K562 (cell line): Measurements from ENCODE around the gene NKIRAS2. TPM values are rescaled to one million over a fixed set of nuclear protein-coding genes. Genes with fewer than 3 reads are reported as not detected.

Experiments used
- ATAC-seq: fragments of 200-7000 bp; cut with Tn5 transposase; 3 replicates; pipeline ENCODE4 v1.9.1; 2020; ENCODE audit warnings: moderate library complexity
- BruUV-seq: library from RNA; stranded (reverse); fragments of 400-500 nt; replicated peaks from 2 replicates; lab custom pipeline; 2021; lab: Mats Ljungman, UMichigan
- CTCF ChIA-PET: fragments of 300-600 bp; formaldehyde crosslinking; extraction: SDS; loops from one replicate; lab custom pipeline; 2021; ENCODE audit warnings: low intra/inter-chr PET ratio; lab: Yijun Ruan, JAX
- POLR2A ChIA-PET: fragments of 300-600, 350-650 bp; sonication (Branson Sonifier 250); formaldehyde crosslinking; extraction: SDS; loops from one replicate; lab custom pipeline; 2021; ENCODE audit warnings: antibody characterized with exemption, inconsistent platforms; lab: Yijun Ruan, JAX
- DNase-seq, 4 experiments: peaks; one replicate each; pipeline versions ENCODE4 v3.0.0 to v3.0.0-alpha.2; 2011 to 2018; ENCODE audit warnings: low spot score in 3 of 4, mixed read lengths in 3 of 4; ENCODE audit errors: extremely low read depth in 1 of 4
- FAIRE-seq: peaks from 2 replicates; lab custom pipeline; 2011; peaks lifted over from hg19 to GRCh38; lab: Jason Lieb, UNC
- H2AFZ ChIP-seq: 2 replicates; pipeline ENCODE4 v1.6.0; 2011; ENCODE audit warnings: low read depth, low read length, control low read depth, inconsistent platforms
- H3K27ac ChIP-seq: fragments of 200-600 bp; 3 replicates; pipeline ENCODE4 v1.8.0; 2011; ENCODE audit warnings: low read depth, mild to moderate bottlenecking, control low read depth, inconsistent platforms, low read length, moderate library complexity, mixed read lengths; ENCODE audit errors: extremely low read depth
- H3K27me3 ChIP-seq, 2 experiments: fragments of 300-600 bp in 1 of 2; 2 replicates in 1 of 2; 3 replicates in 1 of 2; pipeline versions ENCODE4 v1.6.0 to v1.8.0; 2011; ENCODE audit warnings: inconsistent platforms in 2 of 2, low read length in 2 of 2, mild to moderate bottlenecking in 1 of 2, mixed read lengths in 1 of 2, moderate library complexity in 1 of 2; ENCODE audit not compliant: control insufficient read depth in 2 of 2, insufficient read depth in 2 of 2
- H3K36me3 ChIP-seq: fragments of 300-600 bp; 3 replicates; pipeline ENCODE4 v1.8.0; 2011; ENCODE audit warnings: mild to moderate bottlenecking, low read length, inconsistent platforms; ENCODE audit not compliant: control insufficient read depth, insufficient read depth
- H3K4me1 ChIP-seq, 2 experiments: fragments of 200-600 bp in 1 of 2; replicated peaks in 1 of 2; 2 replicates in 1 of 2; 3 replicates in 1 of 2; pipeline versions ENCODE4 v1.5.1 to v1.8.0; 2011; ENCODE audit warnings: inconsistent platforms in 2 of 2, low read length in 2 of 2, mild to moderate bottlenecking in 1 of 2, mixed read lengths in 1 of 2, moderate library complexity in 1 of 2; ENCODE audit not compliant: control insufficient read depth in 2 of 2, insufficient read depth in 2 of 2
- H3K4me2 ChIP-seq: 2 replicates; pipeline ENCODE4 v1.6.1; 2011; ENCODE audit warnings: low read length, control low read depth, inconsistent platforms, mixed read lengths; ENCODE audit not compliant: insufficient read depth
- H3K4me3 ChIP-seq: fragments of 200-600 bp; sonication (generic), shearing (Covaris generic); 2 replicates; pipeline ENCODE4 v1.5.1; 2016; ENCODE audit warnings: control low read depth, inconsistent platforms
- H3K79me2 ChIP-seq: fragments of 200-600 bp; 3 replicates; pipeline ENCODE4 v1.8.0; 2011; ENCODE audit warnings: low read length, inconsistent platforms; ENCODE audit not compliant: control insufficient read depth, insufficient read depth
- H3K9ac ChIP-seq, 2 experiments: 2 replicates each; pipeline versions ENCODE4 v1.6.0 to v1.6.1; 2011; ENCODE audit warnings: low read depth in 2 of 2, low read length in 2 of 2, control low read depth in 1 of 2, inconsistent platforms in 1 of 2, mild to moderate bottlenecking in 1 of 2, mixed read lengths in 1 of 2; ENCODE audit not compliant: insufficient read depth in 1 of 2
- H3K9me1 ChIP-seq: one replicate; pipeline ENCODE4 v1.6.0; 2011; ENCODE audit warnings: inconsistent platforms, mild to moderate bottlenecking, low read length, moderate library complexity; ENCODE audit not compliant: control insufficient read depth, insufficient read depth
- H3K9me3 ChIP-seq: replicated peaks from 2 replicates; pipeline ENCODE4 v1.5.1; 2011; ENCODE audit warnings: low read depth, low read length, inconsistent platforms; ENCODE audit not compliant: control insufficient read depth, insufficient read depth
- H4K20me1 ChIP-seq: replicated peaks from 2 replicates; pipeline ENCODE4 v1.6.1; 2011; ENCODE audit warnings: low read length, inconsistent platforms, mixed read lengths; ENCODE audit not compliant: control insufficient read depth, insufficient read depth
- BMI1 ChIP-seq: fragments of 150-350 bp; IDR thresholded peaks from 2 replicates; pipeline ENCODE4 v1.6.1; 2014; ENCODE audit warnings: low read length
- C11orf30 ChIP-seq: fragments of 450-650 bp; IDR thresholded peaks from 2 replicates; pipeline ENCODE4 v1.6.1; 2016; ENCODE audit warnings: low read depth, mild to moderate bottlenecking
- CHD4 ChIP-seq: fragments of 200-600 bp; sonication (generic); IDR thresholded peaks from 3 replicates; pipeline ENCODE4 v1.6.1; 2012; ENCODE audit warnings: low read depth, mild to moderate bottlenecking, mixed read lengths, low read length, inconsistent platforms; ENCODE audit not compliant: insufficient read depth, insufficient replicate concordance, poor library complexity, severe bottlenecking
- FOS ChIP-seq: IDR thresholded peaks from 3 replicates; pipeline ENCODE4 v1.6.1; 2011; ENCODE audit not compliant: insufficient read length; ENCODE audit errors: extremely low read depth
- NCOA6 ChIP-seq: fragments of 450-650 bp; IDR thresholded peaks from 2 replicates; pipeline ENCODE4 v1.6.1; 2017; ENCODE audit warnings: mild to moderate bottlenecking
- RB1 ChIP-seq: fragments of 450-650 bp; IDR thresholded peaks from 2 replicates; pipeline ENCODE4 v1.6.1; 2017; ENCODE audit warnings: low read depth, mild to moderate bottlenecking
- YBX1 ChIP-seq: fragments of 450-650 bp; IDR thresholded peaks from 2 replicates; pipeline ENCODE4 v1.7.1; 2016; ENCODE audit warnings: mild to moderate bottlenecking
- YY1 ChIP-seq, 3 experiments: IDR thresholded peaks; 2 replicates each; pipeline ENCODE4 v1.6.1; 2011; ENCODE audit warnings: low read length in 2 of 3, mild to moderate bottlenecking in 2 of 3, moderate library complexity in 2 of 3, borderline replicate concordance in 1 of 3, control low read depth in 1 of 3, low read depth in 1 of 3; ENCODE audit not compliant: insufficient read depth in 3 of 3, insufficient replicate concordance in 2 of 3, control insufficient read depth in 1 of 3, insufficient read length in 1 of 3; ENCODE audit errors: extremely low read depth in 1 of 3
- ZNF311 ChIP-seq: fragments of 250-450 bp; sonication (Bioruptor Pico); IDR thresholded peaks from 2 replicates; pipeline ENCODE4 v1.4.0; 2020; ENCODE audit warnings: mild to moderate bottlenecking, moderate library complexity
- ZNF316 ChIP-seq: fragments of 450-650 bp; IDR thresholded peaks from 2 replicates; pipeline ENCODE4 v1.6.1; 2016
- ZNF384 ChIP-seq: IDR thresholded peaks from 2 replicates; pipeline ENCODE4 v1.6.1; 2012; ENCODE audit warnings: low read depth, low read length, improper control_type of control experiment
- ZNF408 ChIP-seq: fragments of 250-450 bp; sonication (Bioruptor Pico); IDR thresholded peaks from 2 replicates; pipeline ENCODE4 v1.4.0; 2020; ENCODE audit warnings: low read depth, mild to moderate bottlenecking, moderate library complexity
- ZNF707 ChIP-seq: fragments of 250-450 bp; sonication (Bioruptor Pico); conservative IDR thresholded peaks from 2 replicates; pipeline ENCODE4 v1.8.0; 2022; ENCODE audit warnings: inconsistent platforms, mild to moderate bottlenecking, moderate library complexity
- ZNF79 ChIP-seq: fragments of 250-450 bp; sonication (Bioruptor Pico); IDR thresholded peaks from 2 replicates; pipeline ENCODE4 v1.4.0; 2020; ENCODE audit warnings: low read depth, mild to moderate bottlenecking, moderate library complexity
- ZSCAN32 ChIP-seq: fragments of 450-650 bp; formaldehyde crosslinking; IDR thresholded peaks from 2 replicates; pipeline ENCODE4 v1.4.0; 2020; ENCODE audit warnings: mild to moderate bottlenecking, moderate library complexity
- WGBS: fragments of 100-300 bp; shearing (Covaris generic); methylation state at CpG from one replicate; pipeline ENCODE4 v1.1.6; 2016; ENCODE audit warnings: low coverage, mixed read lengths; ENCODE audit not compliant: insufficient coverage; ENCODE audit errors: missing lambda C conversion rate; 5-methylcytosine and 5-hydroxymethylcytosine counted together
- in situ Hi-C: fragments of 300-500 bp; cut with MboI; formaldehyde crosslinking; loops from 4 replicates; pipeline ENCODE4 v1.15.0; 2018; ENCODE audit warnings: inconsistent platforms, mixed read lengths
- intact Hi-C: fragments of 100-400 bp; cut with micrococcal nuclease; formaldehyde crosslinking; loops from 2 replicates; pipeline ENCODE4 v1.14.2; 2022
- polyA plus RNA-seq, 8 experiments: library from polyadenylated mRNA; depleted of rRNA in 4 of 8; stranded (reverse) in 5 of 8; unstranded in 3 of 8; fragments of >200 nt; fragmentation: Nextera tagmentation in 2 of 8; fragmentation: Illumina TruSeq in 1 of 8; extraction: Ambion mirVana in 2 of 8; extraction: Trizol in 1 of 8; gene quantifications; 2 replicates each; pipeline versions ENCODE4 v1.2.1 to v1.2.3, GENCODE V29; 2011 to 2014; ENCODE audit warnings: inconsistent platforms in 1 of 8, missing spikeins in 1 of 8
- total RNA-seq, 7 experiments: library from RNA; depleted of rRNA in 6 of 7; stranded (reverse); fragments of >200 nt in 6 of 7; fragmentation: Illumina TruSeq in 2 of 7; extraction: Trizol in 2 of 7; gene quantifications; 2 replicates each; pipeline versions ENCODE4 v1.2.1 to v1.2.3, GENCODE V29; 2011 to 2021; ENCODE audit warnings: low replicate concordance in 1 of 7
- TF ChIP-seq, protein P1 (sequence below): sonication (generic); formaldehyde crosslinking; IDR thresholded peaks from 2 replicates; pipeline ENCODE4 v1.8.0; 2022; ENCODE audit warnings: mild to moderate bottlenecking, missing genetic modification reagents, borderline replicate concordance

NKIRAS2 gene
- total and polyA plus RNA-seq, 9 of the 15 experiments (the other 6 are each of a cell fraction or from before 2014, with no cell fraction given) = 10.1 to 65.5 (median 29.8) TPM

DNA sequence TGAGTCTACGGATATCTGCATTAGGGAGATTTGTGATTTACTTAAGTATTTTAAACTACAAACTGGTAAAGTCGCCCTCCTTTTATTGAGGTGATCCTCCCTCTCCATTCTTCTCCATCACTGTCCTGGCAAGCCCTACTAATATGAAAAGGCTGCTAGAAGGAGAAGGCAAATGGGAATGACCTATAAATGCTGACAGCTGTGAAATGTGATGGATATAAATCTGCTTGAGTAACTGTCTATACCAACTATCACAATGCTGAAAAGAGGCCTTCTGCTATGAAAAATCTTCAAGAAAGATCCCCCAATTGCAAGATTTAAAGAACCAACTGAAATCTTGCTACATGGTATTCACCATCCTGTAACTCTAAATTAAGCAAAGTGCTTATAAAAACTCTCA is 18.2 kb upstream of the NKIRAS2 start:
- no peak overlapping the region for H3K4me2 ChIP-seq
- H3K4me3 ChIP-seq = no peak overlapping the region
- TF ChIP-seq ZNF707 (no peak), CHD4 (no peak), C11orf30 (0 out of 2 replicates have a peak, but pooled peaks have one; percentile 16), YBX1 (no peak), FOS (no peak), BMI1 (no peak), ZNF408 (CRISPR knock-in tag) (no peak), ZNF316 (peak; percentile 55), YY1 (IDR thresholded peaks at IDR 0.05; ENCODE audit: borderline replicate concordance in 1 of 3, control insufficient read depth in 1 of 3, extremely low read depth in 1 of 3, insufficient read depth in 3 of 3, insufficient read length in 1 of 3, insufficient replicate concordance in 2 of 3, low read depth in 1 of 3, low read length in 2 of 3) (no peak), ZSCAN32 (CRISPR knock-in tag) (no peak), NCOA6 (no peak), ZNF384 (no peak), ZNF311 (CRISPR knock-in tag) (no peak), ZNF79 (CRISPR knock-in tag) (no peak), RB1 (no peak)
- TF ChIP-seq, protein P1, sequence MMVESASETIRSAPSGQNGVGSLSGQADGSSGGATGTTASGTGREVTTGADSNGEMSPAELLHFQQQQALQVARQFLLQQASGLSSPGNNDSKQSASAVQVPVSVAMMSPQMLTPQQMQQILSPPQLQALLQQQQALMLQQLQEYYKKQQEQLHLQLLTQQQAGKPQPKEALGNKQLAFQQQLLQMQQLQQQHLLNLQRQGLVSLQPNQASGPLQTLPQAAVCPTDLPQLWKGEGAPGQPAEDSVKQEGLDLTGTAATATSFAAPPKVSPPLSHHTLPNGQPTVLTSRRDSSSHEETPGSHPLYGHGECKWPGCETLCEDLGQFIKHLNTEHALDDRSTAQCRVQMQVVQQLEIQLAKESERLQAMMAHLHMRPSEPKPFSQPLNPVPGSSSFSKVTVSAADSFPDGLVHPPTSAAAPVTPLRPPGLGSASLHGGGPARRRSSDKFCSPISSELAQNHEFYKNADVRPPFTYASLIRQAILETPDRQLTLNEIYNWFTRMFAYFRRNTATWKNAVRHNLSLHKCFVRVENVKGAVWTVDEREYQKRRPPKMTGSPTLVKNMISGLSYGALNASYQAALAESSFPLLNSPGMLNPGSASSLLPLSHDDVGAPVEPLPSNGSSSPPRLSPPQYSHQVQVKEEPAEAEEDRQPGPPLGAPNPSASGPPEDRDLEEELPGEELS (CRISPR knock-in tag) = no peak
- no peaks in the 10 kb centered on the region for H3K27me3 ChIP-seq
- H4K20me1 ChIP-seq = peaks cover 19% of the 10 kb centered on the region; the same call in 1 of the 2 replicates
- H3K9me1 ChIP-seq = no peaks in the 10 kb centered on the region
- no peaks in the 10 kb centered on the region for H3K9me3 ChIP-seq
- in situ Hi-C loops = no loop called here
- FAIRE-seq (no peak), DNase-seq (no peak), ATAC-seq (no peak)
- no peak overlapping the region for H3K27ac ChIP-seq
- no peak overlapping the region for H3K9ac ChIP-seq
- H3K4me1 ChIP-seq = no peaks in the 10 kb centered on the region; a peak in 1 of 5 replicates
- no TSS peak for BruUV-seq
- peaks cover 59% of the 10 kb centered on the region for H3K79me2 ChIP-seq
- 92% methylated on average over 2 of the region's 2 CpGs for WGBS
- CTCF ChIA-PET = no interaction called here
- POLR2A ChIA-PET = interaction anchor here (0.6 kb wide), 1 partner anchor 260 kb away, joined by 3 read pairs; no protein-coding TSS in a partner anchor
- intact Hi-C loops = no loop called here
- peaks cover 73% of the 10 kb centered on the region for H3K36me3 ChIP-seq
- H2AFZ ChIP-seq = no peak overlapping the region
